Aorta (tissue), 5 donors: ENCODE measurements around the gene SRBD1. TPM values are rescaled to one million over a fixed set of nuclear protein-coding genes. Genes with fewer than 3 reads are reported as not detected.

ENCODE experiments used
- ATAC-seq: fragments of 200-7000 bp; cut with Tn5 transposase; one replicate; pipeline ENCODE4 v1.9.1; 2022; ENCODE audit warnings: moderate library complexity; ENCODE audit not compliant: low FRiP score
- DNase-seq, 2 donors: peaks; one replicate each; pipeline ENCODE4 v3.0.0-alpha.2; 2020
- H3K27ac ChIP-seq, 2 donors: one replicate each; pipeline ENCODE4 v1.5.1; 2013; ENCODE audit warnings: low read length in 2 of 2, mild to moderate bottlenecking in 2 of 2, moderate library complexity in 2 of 2, control low read depth in 1 of 2, inconsistent platforms in 1 of 2, low read depth in 1 of 2
- H3K27me3 ChIP-seq, 2 donors: one replicate each; pipeline ENCODE4 v1.6.1; 2013; ENCODE audit warnings: control low read depth in 1 of 2, low read length in 1 of 2, mild to moderate bottlenecking in 1 of 2, moderate library complexity in 1 of 2; ENCODE audit not compliant: insufficient read depth in 2 of 2, control insufficient read depth in 1 of 2
- H3K36me3 ChIP-seq, 2 donors: one replicate each; pipeline ENCODE4 v1.6.1; 2013; ENCODE audit warnings: control low read depth in 1 of 2, low read length in 1 of 2, mild to moderate bottlenecking in 1 of 2; ENCODE audit not compliant: insufficient read depth in 2 of 2, control insufficient read depth in 1 of 2
- H3K4me1 ChIP-seq, 2 donors: one replicate each; pipeline ENCODE4 v1.6.1; 2013; ENCODE audit warnings: low read length in 2 of 2, control low read depth in 1 of 2, mild to moderate bottlenecking in 1 of 2, moderate library complexity in 1 of 2; ENCODE audit not compliant: insufficient read depth in 2 of 2, control insufficient read depth in 1 of 2
- H3K4me3 ChIP-seq, 2 donors: one replicate each; pipeline ENCODE4 v1.5.1; 2013; ENCODE audit warnings: low read length in 2 of 2, control low read depth in 1 of 2, mild to moderate bottlenecking in 1 of 2
- H3K9me3 ChIP-seq: one replicate; pipeline ENCODE4 v1.6.1; 2013; ENCODE audit warnings: mild to moderate bottlenecking, low read length; ENCODE audit not compliant: control insufficient read depth
- WGBS, 2 donors: extraction: QIAGEN DNeasy Blood & Tissue Kit; methylation state at CpG; one replicate each; pipeline ENCODE4 v1.1.7; 2013; 5-methylcytosine and 5-hydroxymethylcytosine counted together
- intact Hi-C, 2 donors: fragments of 100-400 bp; cut with DNase I; formaldehyde crosslinking; loops; one replicate each; pipeline versions ENCODE4 v1.14.2 to v1.15.0; 2022
- polyA plus RNA-seq, 2 donors: library from polyadenylated mRNA; stranded (reverse); fragments of 200-250 nt; gene quantifications; one replicate each; pipeline ENCODE4 v1.2.3, GENCODE V29; 2013
- total RNA-seq, 2 donors: library from RNA; stranded (reverse); fragmentation: NEBNext Ultra II Directional; extraction: Animal tissue kit (Norgen Biotek cat#: 25700); gene quantifications; one replicate each; pipeline ENCODE4 v1.2.1, GENCODE V29; 2021
- donor health status: healthy with polysubstance abuse.
- donor health status: Bipolar disorder and iron deficiency.
- donor health status: DM: no; HTN: no; CAD: no.
- donor health status: DM: no; HTN: no; CAD: no.
- donor health status: DM: yes; HTN: yes; CAD: no.

SRBD1 gene
- total and polyA plus RNA-seq, 4 donors, result 5.4 to 21.2 (median 10.6) TPM

DNA sequence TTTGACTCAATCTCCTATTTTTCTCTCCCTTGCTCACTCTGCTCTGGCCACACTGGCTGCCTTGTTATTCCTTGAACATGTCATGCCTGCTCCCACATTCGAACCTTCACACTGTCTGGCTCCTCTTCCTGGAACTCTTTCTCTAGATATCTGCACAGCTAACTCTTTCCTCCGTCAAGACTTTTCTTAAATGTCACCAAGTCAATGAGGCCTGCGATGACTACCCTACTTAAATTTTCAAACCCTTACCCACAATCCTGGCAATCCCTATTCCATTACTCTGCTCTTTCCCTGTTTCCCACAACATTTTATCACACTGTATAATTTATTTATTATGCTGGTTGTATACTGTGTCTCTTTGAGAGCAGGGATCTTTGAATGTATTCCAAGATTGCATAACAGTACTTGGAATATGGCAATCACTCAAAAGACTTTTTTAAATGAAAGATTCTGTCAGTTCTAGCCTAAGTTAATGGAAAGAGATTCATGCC, 206.2 kb downstream of the SRBD1 start:
- intact Hi-C loops, result no loop called here
- H3K27me3 ChIP-seq, result no peaks in the 10 kb centered on the region
- H3K4me1 ChIP-seq, result no peaks in the 10 kb centered on the region
- no peaks in the 10 kb centered on the region for H3K9me3 ChIP-seq
- 85 to 89% methylated on average over 3 of the region's 3 CpGs for WGBS, 2 donors
- H3K36me3 ChIP-seq, result no peaks in the 10 kb centered on the region
- H3K27ac ChIP-seq, result no peak overlapping the region
- H3K4me3 ChIP-seq, result no peak overlapping the region
- peak; percentile 59 for ATAC-seq
- DNase-seq, result no peak

DNA sequence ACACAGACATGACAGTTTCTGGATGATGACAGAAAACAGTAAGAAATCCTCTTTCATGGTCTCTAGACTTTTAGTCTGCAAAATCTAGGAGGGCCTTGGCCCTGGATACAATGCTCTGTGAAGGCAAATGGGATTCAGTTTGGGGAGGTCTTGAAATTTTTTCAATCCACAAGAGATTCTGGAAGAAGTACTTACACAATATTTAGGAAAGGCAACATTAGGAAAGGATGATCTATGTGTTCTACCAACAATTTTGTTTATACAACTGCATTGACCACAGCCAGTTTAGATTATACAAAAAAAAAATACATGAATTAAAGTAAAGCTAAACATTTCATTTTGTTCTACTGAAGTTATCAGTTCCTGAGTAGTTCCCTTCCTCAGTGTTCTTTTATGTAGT, 208.0 kb downstream of the SRBD1 start:
- intact Hi-C loops, result no loop called here
- no peak for ATAC-seq
- DNase-seq, result no peak
- Histone ChIP-seq H3K27me3 (no peaks in the 10 kb centered on the region), H3K4me3 (no peak overlapping the region), H3K4me1 (no peaks in the 10 kb centered on the region), H3K27ac (no peak overlapping the region), H3K9me3 (no peaks in the 10 kb centered on the region), H3K36me3 (no peaks in the 10 kb centered on the region)

GRCh38 chr2:45401431-45401922, 209.6 kb downstream of the SRBD1 start:
- no peak overlapping the region for H3K27ac ChIP-seq
- no peaks in the 10 kb centered on the region for H3K36me3 ChIP-seq
- no peak overlapping the region for H3K4me3 ChIP-seq
- H3K27me3 ChIP-seq, result no peaks in the 10 kb centered on the region
- H3K4me1 ChIP-seq, result no peaks in the 10 kb centered on the region
- H3K9me3 ChIP-seq, result no peaks in the 10 kb centered on the region
- DNase-seq (no peak), ATAC-seq (no peak)
- WGBS, 2 donors, result 68 to 75% methylated on average over 5 of the region's 5 CpGs
- intact Hi-C loops, result no loop called here

- Histone ChIP-seq H3K4me3 (no peak overlapping the region), H3K36me3 (no peaks in the 10 kb centered on the region), H3K27me3 (no peaks in the 10 kb centered on the region), H3K27ac (no peak overlapping the region), H3K9me3 (no peaks in the 10 kb centered on the region), H3K4me1 (no peaks in the 10 kb centered on the region)
- DNase-seq, result no peak
- WGBS, 2 donors, result 75 to 77% methylated on average over 3 of the region's 3 CpGs
- ATAC-seq, result no peak
- intact Hi-C loops, result no loop called here
These were observed 211.9 kb downstream of the SRBD1 start for GRCh38 chr2:45399040-45399784.

- ATAC-seq (no peak), DNase-seq (no peak)
- Histone ChIP-seq H3K4me1 (no peaks in the 10 kb centered on the region), H3K36me3 (no peaks in the 10 kb centered on the region), H3K27me3 (no peaks in the 10 kb centered on the region), H3K9me3 (no peaks in the 10 kb centered on the region), H3K4me3 (no peak overlapping the region), H3K27ac (no peak overlapping the region)
- intact Hi-C loops, result no loop called here
- WGBS, 2 donors, result 93 to 98% methylated on average over 1 of the region's 1 CpG
These were observed 213.8 kb downstream of the SRBD1 start for GRCh38 chr2:45397292-45397691.

GRCh38 chr2:45396671-45397070, 214.4 kb downstream of the SRBD1 start:
- ATAC-seq (no peak), DNase-seq (no peak)
- Histone ChIP-seq H3K4me3 (no peak overlapping the region), H3K4me1 (no peaks in the 10 kb centered on the region), H3K27ac (no peak overlapping the region), H3K36me3 (no peaks in the 10 kb centered on the region), H3K9me3 (no peaks in the 10 kb centered on the region), H3K27me3 (no peaks in the 10 kb centered on the region)
- intact Hi-C loops, result no loop called here
- 93 to 97% methylated on average over 1 of the region's 1 CpG for WGBS, 2 donors

DNA sequence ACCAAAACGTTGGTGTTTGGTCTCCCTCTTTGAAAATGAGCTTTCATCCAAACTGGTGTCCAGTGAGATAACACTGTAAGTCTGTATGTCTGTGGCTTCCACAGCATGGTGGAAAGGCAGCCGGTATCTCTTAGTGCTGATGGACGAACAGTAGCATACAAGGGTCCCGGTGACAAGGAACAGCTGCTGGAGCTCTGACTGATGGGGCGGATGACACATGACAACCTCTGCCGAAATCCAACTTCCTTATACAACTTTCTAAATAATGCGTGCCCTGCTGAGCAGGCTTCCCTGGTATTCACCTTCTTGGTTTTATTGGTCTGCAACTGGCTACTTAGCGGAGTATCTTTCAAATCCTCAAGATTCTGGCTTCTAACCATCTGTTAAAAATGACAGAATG, 216.2 kb downstream of the SRBD1 start:
- Histone ChIP-seq H3K4me1 (no peaks in the 10 kb centered on the region), H3K36me3 (no peaks in the 10 kb centered on the region), H3K9me3 (no peaks in the 10 kb centered on the region), H3K27me3 (no peaks in the 10 kb centered on the region), H3K27ac (no peak overlapping the region), H3K4me3 (no peak overlapping the region)
- 83 to 86% methylated on average over 8 of the region's 8 CpGs for WGBS, 2 donors
- intact Hi-C loops, result no loop called here
- no peak for DNase-seq
- no peak for ATAC-seq

GRCh38 chr2:45394216-45394615, 216.9 kb downstream of the SRBD1 start:
- intact Hi-C loops, result no loop called here
- H3K27me3 ChIP-seq, result no peaks in the 10 kb centered on the region
- ATAC-seq, result no peak
- no peaks in the 10 kb centered on the region for H3K36me3 ChIP-seq
- H3K9me3 ChIP-seq, result no peaks in the 10 kb centered on the region
- H3K27ac ChIP-seq, result no peak overlapping the region
- no peak for DNase-seq
- no peaks in the 10 kb centered on the region for H3K4me1 ChIP-seq
- H3K4me3 ChIP-seq, result no peak overlapping the region

GRCh38 chr2:45391866-45392265, 219.2 kb downstream of the SRBD1 start:
- Histone ChIP-seq H3K4me3 (no peak overlapping the region), H3K4me1 (no peaks in the 10 kb centered on the region), H3K27ac (no peak overlapping the region), H3K9me3 (no peaks in the 10 kb centered on the region), H3K27me3 (no peaks in the 10 kb centered on the region), H3K36me3 (peaks cover 2 to 6% of the 10 kb centered on the region in 2 donors)
- ATAC-seq (no peak), DNase-seq (no peak)
- intact Hi-C loops, result no loop called here
